ENCODE measurements around the gene MAP3K4. TPM values are rescaled to one million over a fixed set of nuclear protein-coding genes. Genes with fewer than 3 reads are reported as not detected.

The MAP3K4 gene
- total RNA-seq, 1 donor from 2014 or later: 63.3 TPM

DNA sequence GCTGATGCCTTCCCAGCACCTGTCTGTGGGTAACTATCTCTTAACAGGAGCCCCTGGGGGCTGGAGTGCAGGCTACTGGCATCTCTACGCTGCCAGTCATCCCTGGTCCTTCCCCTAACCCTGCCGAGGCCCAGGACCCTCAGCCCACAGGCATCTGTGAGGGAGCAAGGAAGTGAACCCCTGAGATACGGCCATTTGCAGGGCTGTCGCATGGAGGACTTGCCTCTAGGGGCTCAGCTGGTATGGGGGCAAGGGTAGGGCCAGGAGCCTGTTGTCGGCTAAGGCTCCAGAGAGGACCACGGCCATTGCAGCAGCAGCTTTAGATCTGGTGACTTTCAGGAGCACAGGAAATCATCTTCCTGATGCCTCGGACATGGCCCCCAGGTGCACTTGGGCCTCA is 49.7 kb downstream of the MAP3K4 start:
- DNase-seq: no peak
- no peak overlapping the region for H3K4me3 Mint-ChIP-seq (ENCODE audit: unreplicated experiment)
- no peaks in the 10 kb centered on the region for H3K36me3 Mint-ChIP-seq (ENCODE audit: unreplicated experiment)
- TF ChIP-seq CTCF (IDR thresholded peaks at IDR 0.05; ENCODE audit: partially characterized antibody, unreplicated experiment): no peak
- H3K27ac Mint-ChIP-seq (ENCODE audit: unreplicated experiment): no peak overlapping the region
- H3K27me3 Mint-ChIP-seq (ENCODE audit: unreplicated experiment): no peaks in the 10 kb centered on the region
- peaks cover 12% of the 10 kb centered on the region for H3K4me1 Mint-ChIP-seq (ENCODE audit: low read depth, unreplicated experiment)
- peaks cover 2% of the 10 kb centered on the region for H3K9me3 Mint-ChIP-seq (ENCODE audit: unreplicated experiment)

DNA sequence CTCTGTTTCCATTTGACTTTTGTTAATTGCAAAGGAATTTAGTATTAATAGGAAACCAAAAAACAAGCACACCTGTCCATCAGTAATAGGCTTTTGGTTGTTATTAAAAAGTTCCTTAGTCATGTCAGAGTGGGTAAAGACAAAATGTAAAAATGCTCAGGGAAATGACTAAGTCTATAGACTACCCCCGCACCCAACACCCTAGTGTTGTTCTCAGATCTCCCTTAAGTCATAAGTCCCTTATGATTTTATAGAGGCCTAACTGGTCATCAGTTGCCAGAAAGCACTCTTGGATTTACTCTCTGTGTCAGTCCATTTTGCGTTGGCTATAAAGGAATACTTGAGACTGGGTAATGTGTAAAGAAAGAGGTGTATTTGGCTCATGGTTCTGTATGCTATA is 52.8 kb downstream of the MAP3K4 start:
- no peak for TF ChIP-seq CTCF (IDR thresholded peaks at IDR 0.05; ENCODE audit: partially characterized antibody, unreplicated experiment)
- Mint-ChIP-seq H3K27ac (ENCODE audit: unreplicated experiment) (no peak overlapping the region), H3K9me3 (ENCODE audit: unreplicated experiment) (peaks cover 2% of the 10 kb centered on the region), H3K4me1 (ENCODE audit: low read depth, unreplicated experiment) (peaks cover 3% of the 10 kb centered on the region), H3K27me3 (ENCODE audit: unreplicated experiment) (peaks cover under 1% of the 10 kb centered on the region), H3K36me3 (ENCODE audit: unreplicated experiment) (no peaks in the 10 kb centered on the region), H3K4me3 (ENCODE audit: unreplicated experiment) (no peak overlapping the region)
- no peak for DNase-seq

GRCh38 chr6:161048641-161049040 is 57.1 kb downstream of the MAP3K4 start:
- Mint-ChIP-seq H3K27ac (ENCODE audit: unreplicated experiment) (no peak overlapping the region), H3K4me3 (ENCODE audit: unreplicated experiment) (no peak overlapping the region)

GRCh38 chr6:161050134-161050765 is 58.7 kb downstream of the MAP3K4 start:
- no peaks in the 10 kb centered on the region for H3K36me3 Mint-ChIP-seq (ENCODE audit: unreplicated experiment)
- no peak overlapping the region for H3K27ac Mint-ChIP-seq (ENCODE audit: unreplicated experiment)
- no peak for DNase-seq

More at GRCh38 chr6:161048641-161049040, 57.1 kb downstream of the MAP3K4 start:
- Mint-ChIP-seq H3K27me3 (ENCODE audit: unreplicated experiment) (peaks cover 3% of the 10 kb centered on the region), H3K9me3 (ENCODE audit: unreplicated experiment) (peaks cover 2% of the 10 kb centered on the region), H3K4me1 (ENCODE audit: low read depth, unreplicated experiment) (peaks cover 5% of the 10 kb centered on the region), H3K36me3 (ENCODE audit: unreplicated experiment) (no peaks in the 10 kb centered on the region)
- TF ChIP-seq CTCF (IDR thresholded peaks at IDR 0.05; ENCODE audit: partially characterized antibody, unreplicated experiment): no peak
- no peak for DNase-seq

More at GRCh38 chr6:161050134-161050765, 58.7 kb downstream of the MAP3K4 start:
- peaks cover 2% of the 10 kb centered on the region for H3K4me1 Mint-ChIP-seq (ENCODE audit: low read depth, unreplicated experiment)
- no peak for TF ChIP-seq CTCF (IDR thresholded peaks at IDR 0.05; ENCODE audit: partially characterized antibody, unreplicated experiment)
- H3K4me3 Mint-ChIP-seq (ENCODE audit: unreplicated experiment): no peak overlapping the region
- H3K27me3 Mint-ChIP-seq (ENCODE audit: unreplicated experiment): peaks cover 3% of the 10 kb centered on the region
- H3K9me3 Mint-ChIP-seq (ENCODE audit: unreplicated experiment): no peaks in the 10 kb centered on the region
